NCI-H146 (cell line): ENCODE measurements around the gene ARAP3.
"Not testable (repeated sequence)": the region's sequence is repeated elsewhere in the genome, so short reads cannot be mapped to it uniquely, and the experiment has no call there.

Experiments used
- DNase-seq: peaks from one replicate; lab custom pipeline; 2025; lab: John Stamatoyannopoulos, UW

ARAP3 gene, protein sequence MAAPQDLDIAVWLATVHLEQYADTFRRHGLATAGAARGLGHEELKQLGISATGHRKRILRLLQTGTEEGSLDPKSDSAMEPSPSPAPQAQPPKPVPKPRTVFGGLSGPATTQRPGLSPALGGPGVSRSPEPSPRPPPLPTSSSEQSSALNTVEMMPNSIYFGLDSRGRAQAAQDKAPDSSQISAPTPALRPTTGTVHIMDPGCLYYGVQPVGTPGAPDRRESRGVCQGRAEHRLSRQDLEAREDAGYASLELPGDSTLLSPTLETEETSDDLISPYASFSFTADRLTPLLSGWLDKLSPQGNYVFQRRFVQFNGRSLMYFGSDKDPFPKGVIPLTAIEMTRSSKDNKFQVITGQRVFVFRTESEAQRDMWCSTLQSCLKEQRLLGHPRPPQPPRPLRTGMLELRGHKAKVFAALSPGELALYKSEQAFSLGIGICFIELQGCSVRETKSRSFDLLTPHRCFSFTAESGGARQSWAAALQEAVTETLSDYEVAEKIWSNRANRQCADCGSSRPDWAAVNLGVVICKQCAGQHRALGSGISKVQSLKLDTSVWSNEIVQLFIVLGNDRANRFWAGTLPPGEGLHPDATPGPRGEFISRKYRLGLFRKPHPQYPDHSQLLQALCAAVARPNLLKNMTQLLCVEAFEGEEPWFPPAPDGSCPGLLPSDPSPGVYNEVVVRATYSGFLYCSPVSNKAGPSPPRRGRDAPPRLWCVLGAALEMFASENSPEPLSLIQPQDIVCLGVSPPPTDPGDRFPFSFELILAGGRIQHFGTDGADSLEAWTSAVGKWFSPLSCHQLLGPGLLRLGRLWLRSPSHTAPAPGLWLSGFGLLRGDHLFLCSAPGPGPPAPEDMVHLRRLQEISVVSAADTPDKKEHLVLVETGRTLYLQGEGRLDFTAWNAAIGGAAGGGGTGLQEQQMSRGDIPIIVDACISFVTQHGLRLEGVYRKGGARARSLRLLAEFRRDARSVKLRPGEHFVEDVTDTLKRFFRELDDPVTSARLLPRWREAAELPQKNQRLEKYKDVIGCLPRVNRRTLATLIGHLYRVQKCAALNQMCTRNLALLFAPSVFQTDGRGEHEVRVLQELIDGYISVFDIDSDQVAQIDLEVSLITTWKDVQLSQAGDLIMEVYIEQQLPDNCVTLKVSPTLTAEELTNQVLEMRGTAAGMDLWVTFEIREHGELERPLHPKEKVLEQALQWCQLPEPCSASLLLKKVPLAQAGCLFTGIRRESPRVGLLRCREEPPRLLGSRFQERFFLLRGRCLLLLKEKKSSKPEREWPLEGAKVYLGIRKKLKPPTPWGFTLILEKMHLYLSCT (N-terminal part only)

DNA sequence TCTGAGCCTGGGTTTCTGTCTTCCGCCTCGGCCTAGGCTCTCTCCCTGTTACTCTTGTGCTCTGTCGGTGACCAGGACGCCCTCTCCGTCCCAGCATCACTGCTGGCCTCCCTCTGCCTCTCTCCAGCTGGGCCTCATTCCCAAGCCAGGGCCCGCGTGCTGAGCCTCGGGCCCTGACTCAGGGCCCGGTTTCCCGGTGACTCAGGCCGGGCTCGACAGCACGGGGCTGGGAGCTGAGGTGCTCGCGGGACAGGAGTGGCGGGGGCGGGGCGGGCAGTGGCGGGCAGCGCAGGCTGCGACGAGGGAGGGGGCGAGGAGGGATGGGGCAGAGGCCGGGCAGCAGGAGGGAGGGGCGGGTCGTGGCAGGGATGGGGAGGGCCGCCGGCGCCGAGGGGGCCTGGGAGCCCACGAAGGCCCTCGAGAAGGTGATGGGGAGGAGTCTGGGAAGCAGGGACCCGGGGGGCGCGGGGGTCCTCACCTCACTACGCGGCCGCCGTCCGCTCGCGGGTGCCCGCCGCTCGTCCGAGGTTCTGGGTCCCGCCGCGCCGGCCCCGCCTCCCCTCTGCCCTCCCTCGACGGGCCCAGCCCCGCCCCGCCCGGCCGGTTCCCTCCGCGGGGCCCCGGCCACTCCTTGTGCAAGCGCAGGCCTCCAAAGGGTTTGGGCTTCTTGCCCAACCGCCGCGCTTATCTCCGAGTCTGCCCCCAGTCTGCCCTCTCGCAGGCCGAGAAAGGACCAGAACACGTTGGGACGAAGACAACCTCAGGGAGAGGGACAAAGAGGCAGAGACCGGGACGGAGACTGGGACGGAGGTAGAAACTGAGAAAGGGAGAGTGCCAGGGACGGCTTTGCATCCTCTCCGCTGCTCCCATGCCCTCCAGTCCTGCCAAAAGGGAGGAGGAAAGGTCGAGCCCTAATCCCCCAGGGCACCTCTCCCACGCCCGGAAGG lies at the start of gene ARAP3:
TSS of gene ARAP3 (minus strand) at position 536 of the 947 bp plus-strand sequence. CDS start 1,744 bp downstream, outside the sequence.
- DNase-seq: peak; percentile 20

DNA sequence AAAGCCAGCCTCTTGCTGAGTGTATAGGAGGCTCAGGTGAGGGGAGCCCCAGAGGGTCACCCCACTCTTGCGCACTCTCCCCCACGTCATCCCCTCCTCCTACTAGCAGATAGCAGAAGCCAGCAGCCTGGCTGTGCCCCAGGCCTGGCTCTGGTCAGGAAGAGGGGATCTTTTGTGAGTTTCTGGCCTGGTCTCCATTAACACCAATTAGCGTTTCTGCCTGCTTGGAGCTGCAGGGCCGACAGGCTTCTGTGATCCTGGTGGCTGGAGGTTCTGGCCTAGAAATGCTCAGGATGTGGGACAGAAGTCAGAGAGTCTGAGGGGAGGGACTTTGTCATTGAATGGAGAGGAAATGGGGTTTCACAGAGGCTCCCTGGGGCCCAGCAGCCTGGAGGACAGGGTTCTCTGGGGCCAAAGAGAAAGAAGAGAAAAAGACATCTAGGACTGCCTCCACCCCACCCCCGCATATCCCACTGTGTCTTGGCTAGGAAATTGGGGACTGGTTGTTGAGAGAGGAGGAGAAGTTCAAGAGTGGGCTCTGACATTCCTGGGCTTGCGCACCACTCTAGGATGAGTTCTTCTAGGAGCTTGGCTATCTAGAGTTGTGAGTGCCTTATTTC lies 47.5 kb upstream of the ARAP3 start:
- no peak for DNase-seq

DNA sequence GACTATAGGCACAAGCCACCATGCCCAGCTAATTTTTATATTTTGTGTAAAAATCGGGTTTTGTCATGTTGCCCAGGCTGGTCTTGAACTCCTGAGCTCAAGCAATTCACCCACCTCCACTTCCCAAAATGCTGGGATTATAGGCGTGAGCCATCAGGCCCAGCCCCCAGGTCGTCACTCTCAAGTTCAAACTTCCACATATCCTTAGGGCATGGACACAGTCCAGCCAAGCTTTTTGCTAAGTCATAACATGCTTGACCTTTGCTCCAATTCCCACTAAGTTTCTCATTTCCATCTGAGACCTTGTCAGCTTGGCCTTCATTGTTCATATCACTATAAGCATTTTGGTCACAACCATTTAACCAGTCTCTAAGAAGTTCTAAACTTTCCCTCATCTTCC lies 43.9 kb upstream of the ARAP3 start:
- no peak for DNase-seq

DNA sequence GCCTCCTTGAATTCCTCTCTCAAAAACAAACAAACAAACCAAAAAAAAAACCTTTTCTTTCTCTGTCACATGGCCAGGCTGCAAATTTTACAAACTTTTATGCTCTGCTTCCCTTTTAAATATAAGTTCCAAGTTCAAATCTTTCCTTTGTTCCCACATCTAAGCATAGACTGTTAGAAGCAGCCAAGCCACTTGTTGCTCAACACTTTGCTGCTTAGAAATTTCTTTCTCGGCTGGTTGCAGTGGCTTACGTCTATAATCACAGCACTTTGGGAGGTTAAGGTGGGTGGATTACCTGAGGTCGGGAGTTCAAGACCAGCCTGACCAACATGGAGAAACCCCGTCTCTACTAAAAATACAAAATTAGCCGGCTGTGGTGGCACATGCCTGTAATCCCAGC lies 43.1 kb upstream of the ARAP3 start:
- DNase-seq: not testable (repeated sequence)

DNA sequence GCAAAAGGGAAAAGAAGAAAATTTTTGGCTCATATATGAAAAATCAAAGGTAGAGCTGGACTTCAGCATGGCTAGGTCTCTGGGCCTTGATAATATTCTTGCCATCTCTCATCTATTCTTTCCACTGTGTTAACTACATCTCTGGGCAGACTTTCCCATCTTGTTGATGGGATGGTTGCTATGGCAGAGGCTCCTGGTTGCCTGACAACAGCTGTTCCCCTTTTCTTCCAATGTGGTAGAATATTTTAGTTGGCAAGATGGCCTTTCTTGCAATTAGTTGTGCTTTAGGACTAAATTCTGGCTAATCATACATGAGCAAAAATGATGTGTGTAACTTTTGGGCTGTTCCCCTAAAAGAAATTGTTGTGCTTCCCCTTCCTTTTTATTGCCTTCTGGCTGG lies 40.2 kb upstream of the ARAP3 start:
- DNase-seq: no peak

DNA sequence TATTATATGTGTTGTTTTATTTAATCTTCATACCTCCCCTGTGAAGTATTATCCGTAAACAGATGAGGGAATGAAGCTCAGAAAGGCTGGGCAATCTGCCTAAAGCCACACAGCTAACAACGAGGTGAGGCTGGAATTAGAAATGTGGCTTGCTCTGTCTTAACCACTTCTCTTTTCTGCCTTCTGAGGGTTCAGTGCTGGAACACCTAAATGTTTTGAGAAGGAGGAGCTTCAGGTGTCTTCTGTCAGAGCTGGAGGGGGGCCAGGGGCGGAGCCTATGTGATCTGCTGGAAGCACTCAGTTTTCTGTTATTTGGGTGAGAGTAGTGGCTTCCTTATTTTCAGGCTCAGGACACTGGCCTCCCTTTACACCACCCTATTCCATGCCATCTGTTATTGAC lies 35.0 kb upstream of the ARAP3 start:
- no peak for DNase-seq

DNA sequence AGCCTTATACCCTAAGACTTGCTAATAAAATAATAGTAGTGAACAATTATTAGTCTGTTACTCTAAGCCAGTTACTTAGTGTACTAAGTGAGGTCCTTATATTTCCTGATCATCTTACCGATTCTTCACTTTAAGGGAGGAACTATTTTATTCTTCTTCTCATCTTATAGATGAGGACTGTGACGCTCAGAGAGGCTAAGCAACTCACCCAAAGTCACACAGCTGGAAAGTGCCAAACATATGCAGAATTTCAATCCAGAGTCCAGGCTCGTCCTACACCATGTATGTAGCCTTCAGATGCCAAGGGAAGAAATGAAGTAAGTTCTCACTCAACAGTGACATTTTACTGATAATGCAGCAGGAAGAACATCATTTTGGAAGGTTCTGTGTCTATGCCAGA lies 34.4 kb upstream of the ARAP3 start:
- no peak for DNase-seq

DNA sequence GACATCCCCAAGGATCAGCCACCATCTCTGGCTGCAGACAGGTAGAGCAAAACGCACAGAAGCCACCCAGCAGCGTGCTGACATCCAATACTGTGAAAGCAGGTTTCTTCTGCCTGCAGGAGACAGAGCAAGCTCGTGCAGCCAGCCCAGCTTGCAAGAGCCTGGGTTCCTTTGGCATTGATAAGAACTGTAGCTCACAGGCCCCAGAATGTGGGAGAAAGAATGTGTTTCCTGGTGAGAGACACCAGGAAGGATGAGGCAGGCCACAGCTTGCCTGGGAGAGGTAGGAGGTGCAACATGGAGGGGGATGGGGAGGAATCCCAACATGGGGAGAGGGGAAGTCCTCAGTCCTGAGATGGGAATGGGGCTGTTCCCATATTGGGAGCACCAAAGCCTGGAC lies 34.0 kb upstream of the ARAP3 start:
- DNase-seq: no peak

DNA sequence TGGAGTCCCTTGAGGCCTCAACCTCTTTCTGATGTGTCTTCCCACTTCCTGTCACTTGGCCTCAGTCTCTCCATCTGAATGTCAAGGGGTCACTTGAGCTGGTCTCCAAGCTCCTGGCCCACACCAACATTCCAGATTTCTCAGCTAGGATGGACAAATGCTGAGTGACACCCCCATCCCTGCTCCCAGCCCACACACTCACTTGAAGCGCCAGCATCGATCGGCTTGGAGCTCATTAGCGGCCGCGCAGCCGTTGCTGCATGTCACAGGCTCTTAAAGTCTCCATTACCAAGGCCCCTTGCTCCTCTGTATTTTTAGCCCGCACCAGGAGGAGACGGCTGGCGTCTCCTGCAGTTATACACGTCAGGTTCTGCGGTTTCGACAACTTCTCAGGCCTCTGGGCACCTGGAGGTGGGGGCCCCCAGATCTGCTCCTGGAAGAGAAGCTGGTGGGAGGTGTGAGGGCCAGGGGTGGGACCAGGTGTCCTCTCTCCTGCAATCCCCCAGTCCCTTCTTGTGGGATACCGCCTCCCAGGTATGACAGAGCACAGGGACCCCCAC lies 33.4 kb upstream of the ARAP3 start:
- DNase-seq: no peak

DNA sequence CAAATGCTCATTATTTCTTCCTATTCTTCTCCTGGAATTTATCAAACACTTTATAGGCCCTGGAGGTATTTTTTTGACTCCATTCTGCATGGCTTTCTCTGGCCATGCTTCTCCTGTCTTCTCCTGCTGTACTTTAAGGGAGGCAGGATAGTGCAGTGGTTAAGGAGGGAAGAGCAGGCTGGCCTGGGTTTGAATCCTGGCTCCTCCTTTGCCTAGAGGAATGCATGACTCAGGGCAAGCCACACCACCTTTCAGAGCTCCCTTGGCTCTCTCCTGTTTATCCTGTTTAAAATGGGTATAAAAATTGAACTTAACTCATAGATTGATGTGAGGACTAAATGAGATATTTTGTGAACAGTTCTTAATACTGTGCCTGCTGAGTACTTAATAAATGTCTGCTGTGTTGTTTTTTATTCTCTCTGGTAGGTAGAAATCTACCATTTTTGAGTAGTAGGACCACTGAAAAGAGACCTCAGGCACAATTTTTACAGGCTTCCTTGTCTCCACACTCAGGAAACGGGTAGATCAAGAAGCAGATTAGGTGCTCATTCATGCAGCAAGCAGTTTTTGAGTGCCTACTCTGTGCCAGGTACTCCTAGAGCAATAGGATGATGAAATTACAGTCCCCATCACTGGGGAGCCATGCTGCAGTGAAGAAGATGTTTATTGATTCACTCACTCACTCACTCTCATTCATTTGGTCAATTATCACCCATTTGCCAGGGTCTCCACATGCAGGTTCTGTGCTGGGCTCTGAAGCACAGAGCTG lies 32.7 kb upstream of the ARAP3 start:
- no peak for DNase-seq

DNA sequence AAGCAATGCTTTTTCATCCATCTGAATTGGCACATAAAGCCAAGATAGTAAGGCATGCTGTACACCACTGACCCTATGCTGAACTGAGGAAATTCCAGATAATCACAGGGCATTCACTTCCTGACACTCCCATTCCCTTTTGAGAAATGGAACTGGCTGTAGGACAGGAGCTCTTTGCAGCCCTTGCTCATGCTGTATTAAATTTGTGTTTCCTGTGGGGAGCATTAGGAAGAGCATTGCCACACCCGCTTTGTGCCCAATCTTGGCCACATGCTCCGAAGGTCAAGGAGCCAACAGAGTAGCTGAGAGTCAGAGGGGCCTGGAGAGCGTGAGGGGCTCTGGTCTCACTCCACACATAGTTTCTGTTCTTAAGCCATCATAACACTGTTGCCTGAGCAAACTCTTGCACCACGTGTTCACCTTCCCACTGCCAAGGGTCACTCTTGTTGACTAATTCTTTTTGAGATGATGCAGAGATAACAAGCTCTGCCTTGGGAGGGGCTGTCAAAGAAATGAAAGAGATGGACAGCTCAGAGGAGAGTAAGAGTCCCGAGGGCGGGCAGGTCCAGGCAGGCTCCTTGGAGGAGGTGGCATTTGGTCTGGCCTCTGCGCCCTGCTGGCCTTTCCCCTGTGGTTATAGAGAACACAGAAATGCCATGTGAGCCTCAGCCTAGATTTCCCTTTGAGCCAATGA lies 31.7 kb upstream of the ARAP3 start:
- DNase-seq: no peak

DNA sequence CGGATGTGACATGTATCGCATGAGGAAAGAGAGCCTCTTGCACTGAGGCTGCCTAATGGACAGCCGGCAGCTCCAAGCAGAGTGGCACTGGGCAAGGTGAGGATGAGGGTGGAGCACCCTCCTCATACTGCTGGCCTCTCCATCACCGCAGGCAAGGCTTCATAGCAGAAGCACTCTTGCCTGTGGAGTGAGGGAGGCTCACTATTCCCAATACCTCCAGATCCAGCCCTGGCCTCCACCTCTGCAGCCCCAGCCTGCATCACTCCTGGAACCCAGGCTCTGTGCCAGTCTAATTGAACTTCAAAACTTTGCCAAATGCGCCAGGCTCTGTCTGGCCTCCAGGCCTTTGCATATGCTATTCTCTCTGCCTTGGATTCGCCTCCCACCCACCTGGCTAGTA lies 29.7 kb upstream of the ARAP3 start:
- DNase-seq: no peak

DNA sequence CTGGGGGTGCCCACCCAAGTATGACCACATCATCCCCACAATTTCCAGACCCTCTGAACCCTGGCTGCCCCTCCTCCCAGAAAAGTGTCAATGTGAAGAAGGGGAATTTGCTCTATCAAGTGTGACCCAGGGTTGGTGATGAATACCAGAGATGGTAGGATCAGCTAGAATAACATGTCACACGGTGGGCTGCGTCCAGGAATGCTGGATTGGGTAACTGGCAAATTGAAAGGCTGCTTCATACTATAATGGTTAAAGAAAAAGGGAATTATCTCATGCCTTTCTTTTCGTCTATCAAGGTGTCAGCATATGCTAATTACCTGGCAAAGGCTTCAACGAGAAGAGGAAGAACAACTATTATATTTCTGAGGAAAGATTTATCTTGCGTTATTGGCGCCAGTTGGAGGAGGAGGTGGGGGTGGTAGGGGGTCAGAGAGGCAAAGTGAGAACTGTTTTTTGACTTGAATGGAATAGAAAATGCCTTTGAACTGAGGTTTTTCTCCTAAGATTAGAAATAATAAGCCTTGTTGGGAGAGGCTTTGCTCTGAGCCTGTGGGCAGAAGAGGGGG lies 27.8 kb upstream of the ARAP3 start:
- DNase-seq: no peak

DNA sequence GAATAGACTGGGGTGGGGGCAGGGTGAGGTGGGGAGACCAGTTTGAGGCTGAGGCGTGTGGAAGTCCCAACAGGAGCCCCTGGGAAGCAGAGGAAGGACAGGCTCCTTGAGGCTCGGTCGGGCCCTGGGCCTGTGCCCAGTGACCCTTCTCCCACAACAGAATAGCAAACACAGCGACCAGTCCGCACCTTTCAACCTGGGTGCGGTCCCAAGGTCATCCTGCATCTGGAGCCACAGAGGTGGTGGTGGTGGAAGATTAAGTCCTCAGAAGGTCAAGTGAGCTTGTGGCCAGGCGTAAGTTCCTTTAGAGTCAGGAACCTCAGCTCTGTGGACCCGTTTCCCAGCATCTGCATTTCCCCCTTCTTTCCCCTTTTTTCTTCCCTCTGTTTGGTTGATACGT lies 26.0 kb upstream of the ARAP3 start:
- no peak for DNase-seq

DNA sequence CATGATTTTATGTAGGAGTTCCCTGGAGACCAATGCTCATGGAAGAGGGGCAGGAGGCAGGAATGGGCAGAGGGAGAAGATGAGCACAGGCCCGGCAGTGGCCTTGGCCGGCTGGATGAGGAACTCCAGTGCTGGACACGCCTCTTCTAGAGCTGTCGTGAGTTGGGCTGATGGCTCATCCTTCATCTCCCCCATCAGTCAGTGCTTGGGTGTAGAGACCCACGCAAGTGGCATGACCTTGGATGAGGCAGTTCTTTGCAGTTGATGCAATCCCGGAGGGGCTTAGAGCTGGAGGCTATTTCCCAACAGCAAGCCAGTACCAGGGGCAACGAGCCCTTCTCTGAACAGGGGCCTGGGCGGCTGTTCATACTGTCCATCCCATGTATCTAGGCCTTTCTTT lies 25.5 kb upstream of the ARAP3 start:
- no peak for DNase-seq

DNA sequence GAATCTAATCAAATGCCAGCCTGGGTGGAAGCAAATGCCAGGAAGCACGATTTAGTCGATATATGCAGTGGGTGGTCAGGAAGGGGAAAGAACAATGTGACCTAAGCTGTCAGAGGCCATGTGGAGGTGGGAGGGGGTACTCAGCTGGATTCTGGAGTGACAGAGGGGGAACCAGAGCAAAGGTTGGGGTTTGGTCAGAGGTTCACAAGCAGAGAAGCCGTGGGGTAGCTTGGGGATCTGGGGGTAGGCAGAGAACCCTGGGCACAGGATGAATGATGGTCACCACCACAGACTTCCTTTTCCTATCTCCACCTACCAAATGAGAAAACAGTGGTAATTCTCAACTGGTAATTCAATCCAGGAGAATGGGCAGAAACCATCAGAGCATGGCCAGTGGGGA lies 24.1 kb upstream of the ARAP3 start:
- no peak for DNase-seq

DNA sequence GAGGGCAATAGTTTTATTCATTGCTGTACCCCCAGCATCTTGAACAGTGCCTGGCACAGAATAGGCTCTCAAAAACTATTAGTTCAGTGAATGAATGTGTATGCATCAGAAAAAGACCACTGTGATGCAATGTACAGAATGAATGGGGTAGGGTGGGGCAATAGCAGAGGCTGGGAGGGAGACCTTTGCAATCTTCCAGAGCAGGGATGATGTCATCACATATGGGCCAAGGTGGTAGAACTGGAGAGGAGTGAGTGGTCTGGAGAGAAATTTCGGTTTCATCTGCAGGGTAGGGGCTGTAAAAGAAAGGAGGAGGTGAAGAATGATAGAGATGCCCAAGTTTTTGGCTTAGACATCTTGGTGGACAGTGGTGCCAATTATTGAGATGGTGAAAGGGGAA lies 23.4 kb upstream of the ARAP3 start:
- no peak for DNase-seq

DNA sequence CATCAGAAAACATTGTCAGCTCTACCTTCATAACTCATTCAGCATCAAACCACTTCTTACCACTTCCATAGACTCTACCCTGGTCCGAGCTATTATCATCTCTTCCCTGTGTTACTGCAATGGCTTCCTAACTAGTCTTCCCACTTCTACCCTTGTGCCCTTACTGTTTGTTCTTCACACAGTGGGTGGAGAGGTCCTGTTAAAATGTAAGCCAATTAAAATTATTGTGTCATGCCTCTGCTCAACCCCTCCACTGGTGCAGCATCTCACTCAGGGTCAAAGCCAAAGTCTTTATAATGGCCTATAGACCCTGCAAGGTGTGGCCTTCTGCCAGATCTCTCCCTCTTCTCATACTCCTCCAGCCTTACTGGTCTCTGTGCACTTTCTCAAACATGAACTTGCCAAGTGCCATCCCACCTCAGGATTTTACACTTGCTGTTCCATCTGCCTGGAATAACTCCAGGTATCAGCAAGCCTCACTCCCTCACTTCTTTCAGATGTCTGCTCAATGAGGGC lies 22.8 kb upstream of the ARAP3 start:
- no peak for DNase-seq
